GM11168 (cell line): ENCODE data around the gene MCUB.
"Not testable (repeated sequence)": the region's sequence is repeated elsewhere in the genome, so short reads cannot be mapped to it uniquely, and the experiment has no call there.

ENCODE experiments used
- in situ Hi-C: fragments of 300-500 bp; cut with MboI; formaldehyde crosslinking; loops from one replicate; pipeline ENCODE4 v1.12.0; 2022; ENCODE audit warnings: low sequenced_read_pairs; ENCODE audit not compliant: unreplicated experiment

The MCUB gene

GRCh38 chr4:109576462-109576861 is 16.4 kb downstream of the MCUB start:
- in situ Hi-C loops = no loop called here

DNA sequence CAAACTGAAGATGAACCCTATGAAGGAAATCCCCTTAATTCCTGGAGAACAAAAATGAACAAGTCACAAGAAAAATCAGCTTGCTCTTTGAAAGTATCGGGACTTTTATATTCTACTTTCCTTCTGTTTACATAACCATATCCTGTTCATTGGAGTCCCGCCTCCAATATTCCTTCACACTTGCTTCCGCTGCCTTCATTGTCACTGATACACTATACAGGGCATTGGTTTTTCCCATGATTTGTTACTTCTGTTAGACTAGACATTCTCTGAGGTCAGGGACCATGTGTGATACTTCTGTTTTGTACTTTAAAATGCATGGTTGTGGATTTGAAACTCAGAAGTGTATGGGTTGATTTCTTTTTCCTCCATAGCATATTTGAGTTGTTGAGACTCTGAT is 18.8 kb downstream of the MCUB start:
- in situ Hi-C loops = no loop called here

GRCh38 chr4:109579997-109580396 is 20.0 kb downstream of the MCUB start:
- in situ Hi-C loops = not testable (repeated sequence)

DNA sequence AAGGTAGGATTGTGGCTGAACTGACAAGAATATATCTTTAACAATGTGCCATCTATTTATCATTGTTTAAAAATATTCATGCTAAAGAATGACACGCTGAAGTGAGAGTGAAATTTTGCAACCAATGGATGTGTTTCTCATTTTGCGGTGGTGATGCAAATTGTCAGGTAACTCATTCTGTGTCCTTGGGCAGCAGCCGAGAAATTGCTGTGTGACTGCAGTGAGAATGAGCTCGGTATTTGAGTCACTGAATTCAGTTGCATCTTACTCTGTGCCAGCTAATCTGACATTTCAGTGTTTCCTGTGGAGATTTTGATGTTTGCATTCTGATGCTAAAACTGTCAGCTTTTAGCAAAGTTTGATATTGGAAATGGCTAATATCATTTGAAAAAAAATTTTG is 28.1 kb downstream of the MCUB start:
- in situ Hi-C loops = loop anchor here (5.0 kb wide), 1 partner anchor 44 kb away; no protein-coding TSS in a partner anchor

GRCh38 chr4:109589119-109589518 is 29.1 kb downstream of the MCUB start:
- in situ Hi-C loops = loop anchor here (5.0 kb wide), 1 partner anchor 43 kb away; no protein-coding TSS in a partner anchor

- in situ Hi-C loops = loop anchor here (5.0 kb wide), 1 partner anchor 43 kb away; no protein-coding TSS in a partner anchor
Measured at GRCh38 chr4:109589605-109590004, 29.6 kb downstream of the MCUB start.

- in situ Hi-C loops = no loop called here
Measured at GRCh38 chr4:109590905-109591304, 30.9 kb downstream of the MCUB start.

DNA sequence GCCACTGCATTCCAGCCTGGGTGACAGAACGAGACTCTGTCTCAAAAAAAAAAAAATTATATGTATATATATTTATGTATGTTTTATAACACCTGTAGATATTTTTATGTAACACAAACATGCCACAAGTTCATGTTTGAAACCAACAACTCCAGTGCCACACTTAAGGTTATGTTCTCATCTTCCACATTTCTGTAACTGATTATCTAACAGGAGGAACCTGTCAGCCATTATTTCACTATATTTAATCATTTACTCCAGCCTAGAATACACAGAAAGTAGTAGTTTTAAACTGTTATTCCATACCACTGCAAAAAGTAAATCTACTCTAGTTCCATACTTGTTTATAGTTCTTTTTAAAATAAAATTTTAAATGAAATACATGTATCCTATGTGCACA is 32.3 kb downstream of the MCUB start:
- in situ Hi-C loops = no loop called here

DNA sequence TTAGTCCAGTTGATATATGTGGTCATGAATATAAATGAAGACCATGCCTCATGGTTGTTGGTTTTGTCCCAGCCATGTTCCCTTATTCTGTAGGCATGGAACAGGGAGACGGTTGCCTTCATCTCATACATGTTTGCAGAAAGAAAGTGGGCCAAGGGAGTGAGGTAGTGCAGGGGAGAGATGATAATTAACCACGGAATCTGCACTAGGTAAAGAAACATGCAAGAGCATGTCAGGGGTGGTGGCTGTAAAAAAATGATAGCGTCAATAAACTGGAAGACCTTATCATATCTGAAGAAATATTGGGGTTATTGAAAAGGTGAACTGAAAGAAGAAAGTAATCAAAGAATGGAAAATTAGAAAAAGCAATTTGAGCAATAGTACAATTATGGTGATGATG is 35.1 kb downstream of the MCUB start:
- in situ Hi-C loops = not testable (repeated sequence)

GRCh38 chr4:109596420-109597085 is 36.5 kb downstream of the MCUB start:
- in situ Hi-C loops = not testable (repeated sequence)

DNA sequence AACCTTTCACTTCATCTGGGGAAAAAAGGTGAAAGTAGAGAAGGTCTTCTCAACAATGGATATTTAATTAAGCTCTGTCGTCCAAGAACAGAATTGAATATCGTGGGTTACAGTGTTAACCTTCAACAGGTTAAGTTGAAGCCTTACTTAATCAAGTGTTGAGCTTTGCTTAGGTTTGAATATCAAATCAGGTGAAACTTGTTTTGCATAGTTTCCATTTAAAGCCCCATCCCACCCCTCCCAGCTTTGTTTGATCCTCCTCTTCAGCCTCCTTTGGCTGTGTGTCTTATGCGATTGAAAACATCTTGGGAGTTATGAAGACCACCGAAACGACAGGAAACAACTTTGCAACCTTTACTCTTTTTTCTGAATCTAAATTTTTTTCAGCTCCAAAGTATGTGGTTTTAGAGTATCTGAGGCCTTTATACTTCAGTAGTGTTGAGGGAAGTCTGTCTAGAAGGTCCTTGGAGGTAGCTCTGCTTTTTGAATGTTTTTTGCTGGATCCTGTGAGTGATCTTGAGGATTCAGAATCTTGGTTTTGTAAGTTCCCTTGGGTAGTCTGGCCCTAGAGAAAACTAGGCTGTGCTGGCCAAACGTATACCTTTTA is 39.1 kb downstream of the MCUB start:
- in situ Hi-C loops = no loop called here

DNA sequence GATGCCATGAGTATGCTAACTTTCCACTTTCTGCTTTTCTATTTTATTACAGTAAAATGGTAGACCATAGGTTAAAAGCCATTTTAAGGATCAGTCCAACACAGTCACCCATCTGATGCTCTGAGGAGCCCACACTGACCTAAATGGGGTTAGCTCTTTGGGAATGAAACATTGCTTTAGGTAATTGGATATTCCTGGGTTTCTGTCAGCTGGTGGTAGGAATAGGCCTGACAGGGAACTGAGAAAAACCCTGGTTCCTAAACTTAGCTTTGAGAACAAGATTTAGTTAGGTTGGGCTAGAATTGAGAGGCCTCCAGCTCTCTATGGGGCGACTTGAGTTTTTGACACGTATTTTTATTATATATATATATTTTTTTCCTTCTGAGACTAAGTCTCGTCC is 40.4 kb downstream of the MCUB start:
- in situ Hi-C loops = no loop called here

GRCh38 chr4:109601336-109601735 is 41.3 kb downstream of the MCUB start:
- in situ Hi-C loops = no loop called here

DNA sequence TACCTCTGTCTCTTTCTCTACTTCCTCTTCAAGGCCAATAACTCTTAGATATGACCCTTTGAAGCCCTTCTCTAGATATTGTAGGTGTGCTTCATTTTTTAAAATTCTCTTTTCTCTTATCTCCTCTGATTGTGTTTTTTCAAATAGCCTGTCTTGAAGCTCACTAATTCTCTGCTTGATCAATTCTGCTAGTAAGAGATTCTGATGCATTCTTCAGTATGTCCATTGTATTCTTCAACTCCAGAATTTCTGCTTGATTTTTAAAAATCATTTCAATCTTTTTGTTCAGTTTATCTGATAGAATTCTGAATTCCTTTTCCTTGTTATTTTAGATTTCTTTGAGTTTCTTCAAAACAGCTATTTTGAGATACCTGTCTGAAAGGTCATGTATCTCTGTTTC is 47.9 kb downstream of the MCUB start:
- in situ Hi-C loops = no loop called here

GRCh38 chr4:109608879-109609278 is 48.8 kb downstream of the MCUB start:
- in situ Hi-C loops = no loop called here

DNA sequence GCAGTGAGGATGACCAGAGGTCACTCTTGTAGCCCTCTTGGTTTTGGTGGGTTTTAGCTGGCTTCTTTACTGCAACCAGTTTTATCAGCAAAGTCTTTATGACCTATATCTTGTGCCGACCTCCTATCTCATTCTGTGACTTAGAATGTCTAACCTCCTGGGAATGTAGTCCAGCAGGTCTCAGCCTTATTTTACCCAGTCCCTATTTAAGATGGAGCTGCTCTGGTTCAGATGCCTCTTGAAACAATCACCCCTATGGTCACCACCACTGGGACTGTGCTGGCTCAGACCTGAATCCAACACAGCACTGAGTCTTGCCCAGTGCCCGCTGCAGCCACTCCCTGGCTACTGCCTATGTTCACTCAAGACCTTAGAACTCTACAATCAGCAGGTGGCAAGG is 49.4 kb downstream of the MCUB start:
- in situ Hi-C loops = no loop called here

DNA sequence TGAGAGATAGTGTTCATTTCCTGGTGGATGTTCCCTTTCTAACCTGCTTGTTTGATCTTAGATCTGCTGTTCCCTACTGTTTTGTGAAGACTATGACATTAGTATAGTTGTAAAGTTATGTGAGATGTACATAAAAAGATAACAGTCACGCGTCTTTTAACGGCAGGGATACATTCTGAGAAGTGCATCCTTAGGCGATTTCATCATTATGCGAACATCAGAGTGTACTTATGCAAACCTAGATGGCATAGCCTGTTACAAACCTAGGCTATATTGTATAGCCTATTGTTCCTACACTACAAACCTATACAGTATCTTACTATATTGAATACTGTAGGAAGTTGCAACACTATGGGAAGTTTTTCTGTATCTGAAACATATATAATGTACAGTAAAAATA is 50.4 kb downstream of the MCUB start:
- in situ Hi-C loops = no loop called here

DNA sequence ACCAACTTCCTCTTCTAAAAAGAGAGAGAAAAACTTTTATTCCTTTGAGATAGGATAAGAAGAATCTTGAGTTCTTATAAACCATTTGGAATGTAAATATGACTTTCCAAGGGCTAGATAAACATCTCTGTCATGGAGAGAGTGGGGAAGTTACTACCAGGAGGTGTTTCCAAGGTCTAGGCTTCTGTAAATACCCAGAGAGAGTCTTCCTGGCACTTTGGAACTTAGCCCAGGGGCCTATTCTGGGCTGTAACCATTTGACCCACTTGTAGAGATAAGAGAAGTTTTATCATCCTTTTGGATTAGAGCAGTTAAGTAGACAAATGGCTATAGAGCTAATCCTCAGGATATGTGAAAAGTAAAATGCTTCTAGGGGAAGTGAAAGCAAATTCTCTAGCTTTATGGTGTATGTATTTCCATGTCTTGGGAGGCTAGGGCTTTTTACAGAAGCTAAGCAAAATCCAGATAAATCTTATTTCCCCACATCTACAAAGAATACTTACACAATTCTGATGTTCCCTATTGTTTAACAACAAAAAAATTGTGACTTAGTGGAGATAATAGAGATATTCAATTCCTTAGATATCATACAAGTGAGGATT is 51.1 kb downstream of the MCUB start:
- in situ Hi-C loops = no loop called here

DNA sequence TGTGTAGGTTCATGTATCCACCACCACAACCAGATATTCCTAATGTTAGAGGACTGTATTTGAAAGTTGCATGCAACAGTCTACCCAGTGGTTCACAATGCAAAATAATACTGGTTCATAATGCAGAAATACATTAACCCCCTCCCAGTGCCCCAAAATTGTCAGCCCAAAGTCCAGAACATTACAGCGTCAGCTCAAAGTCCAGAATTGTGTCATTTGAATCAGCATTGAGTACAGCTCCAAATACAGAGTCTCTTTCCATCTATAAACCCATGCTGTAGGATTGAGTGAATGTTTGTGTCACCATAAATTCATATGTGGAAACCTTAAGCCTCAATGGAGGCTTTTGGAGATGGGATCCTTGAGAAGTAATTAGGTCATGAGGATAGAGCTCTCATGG is 54.0 kb downstream of the MCUB start:
- in situ Hi-C loops = no loop called here

DNA sequence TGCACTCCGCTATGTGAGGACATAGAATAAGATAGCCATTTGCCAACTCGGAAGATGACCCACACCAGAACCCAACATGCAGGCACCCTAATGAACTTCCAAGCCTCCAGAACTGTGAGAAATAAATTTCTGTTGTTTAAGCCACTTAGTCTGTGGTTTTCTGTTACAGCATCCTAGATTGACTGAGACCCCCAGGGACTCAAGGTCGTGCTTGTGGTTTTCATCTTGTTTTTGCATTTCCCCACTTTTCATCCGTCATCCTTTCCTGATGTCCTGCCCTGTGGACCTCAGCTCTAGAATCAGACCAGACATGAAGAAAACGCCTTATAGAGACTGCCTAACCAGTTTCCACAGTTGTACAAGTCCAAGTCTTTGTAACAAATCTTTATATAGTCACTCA is 54.4 kb downstream of the MCUB start:
- in situ Hi-C loops = no loop called here

DNA sequence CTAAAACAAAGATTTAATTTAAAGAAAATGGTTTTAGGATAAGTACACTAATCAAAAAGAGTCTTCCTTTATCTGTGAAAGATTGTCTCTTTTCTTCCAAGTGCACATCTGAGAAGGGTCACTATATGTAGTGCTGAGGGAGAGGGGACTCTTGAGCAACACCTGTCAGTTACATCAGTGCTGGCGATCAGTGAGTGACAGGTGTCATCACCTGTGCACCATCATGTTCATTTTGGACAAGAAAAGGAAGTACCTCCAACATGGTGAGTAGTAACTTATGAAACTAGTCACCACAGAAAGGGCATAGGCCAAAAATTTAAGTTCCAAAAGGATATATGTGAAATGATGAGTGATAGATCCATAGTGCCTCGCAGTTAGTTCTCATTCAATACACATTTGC is 55.7 kb downstream of the MCUB start:
- in situ Hi-C loops = no loop called here

DNA sequence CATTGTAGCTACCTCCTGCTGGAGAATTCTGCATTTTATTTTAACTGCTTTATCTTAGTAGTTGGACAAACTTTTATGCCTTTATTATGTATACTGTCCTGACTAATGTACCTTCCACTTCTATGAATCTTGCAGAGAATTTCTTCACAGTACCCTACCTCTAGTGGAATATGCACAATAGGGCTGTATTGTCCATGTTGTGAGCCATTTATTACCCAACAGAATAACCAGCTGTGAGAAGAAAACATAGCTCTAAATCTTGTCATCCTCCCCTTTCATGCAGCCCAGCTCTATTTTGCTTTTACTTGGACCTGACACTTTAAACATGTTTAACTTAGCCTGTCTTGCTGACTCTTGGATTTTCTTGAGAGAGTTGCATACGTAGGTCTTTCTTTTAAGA is 56.2 kb downstream of the MCUB start:
- in situ Hi-C loops = no loop called here
